Measurements from ENCODE around the gene PFKM.

PFKM gene

DNA sequence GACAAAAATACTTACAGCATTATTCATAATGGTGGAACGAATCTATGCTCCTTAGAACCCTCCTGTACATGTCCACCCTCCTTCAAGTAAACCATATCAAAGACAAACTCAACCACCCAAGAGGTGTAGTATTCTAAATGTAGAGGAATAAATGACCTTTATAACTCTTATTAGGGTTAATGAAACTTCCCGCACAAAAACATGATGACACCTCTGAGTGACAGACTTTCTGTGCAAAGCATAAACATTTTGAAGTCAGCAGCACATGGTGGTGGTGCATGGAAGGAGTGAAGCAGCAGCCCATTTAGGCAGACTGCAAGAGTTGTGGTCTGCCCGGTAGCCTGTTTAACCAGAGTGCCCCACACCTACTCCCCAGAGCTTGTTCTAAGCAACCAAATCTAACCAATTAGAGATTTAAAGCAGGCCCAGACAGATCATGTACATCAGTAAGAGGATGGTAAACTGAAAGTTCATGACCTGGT is 38.8 kb downstream of the PFKM start:
- no peak for DNase-seq

DNA sequence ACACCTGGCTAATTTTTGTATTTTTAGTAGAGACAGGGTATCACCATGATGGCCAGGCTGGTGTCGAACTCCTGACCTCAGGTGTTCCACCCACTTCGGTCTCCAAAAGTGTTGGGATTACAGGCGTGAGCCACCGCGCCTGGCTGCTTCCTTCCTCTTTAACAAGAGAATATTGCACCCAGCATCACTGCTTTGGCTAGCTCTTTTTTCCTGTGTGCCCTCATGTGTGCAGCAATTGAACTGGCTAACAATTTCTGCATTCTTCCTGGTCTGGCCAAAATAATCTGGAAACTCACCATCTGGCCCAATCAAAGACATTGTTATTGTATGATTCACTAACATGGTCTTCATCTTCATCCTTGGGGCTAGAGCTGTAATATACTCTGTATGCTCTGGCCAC is 40.9 kb downstream of the PFKM start:
- DNase-seq = no peak

- no peak for DNase-seq
These were observed 41.6 kb downstream of the PFKM start for GRCh38 chr12:48160807-48161206.

DNA sequence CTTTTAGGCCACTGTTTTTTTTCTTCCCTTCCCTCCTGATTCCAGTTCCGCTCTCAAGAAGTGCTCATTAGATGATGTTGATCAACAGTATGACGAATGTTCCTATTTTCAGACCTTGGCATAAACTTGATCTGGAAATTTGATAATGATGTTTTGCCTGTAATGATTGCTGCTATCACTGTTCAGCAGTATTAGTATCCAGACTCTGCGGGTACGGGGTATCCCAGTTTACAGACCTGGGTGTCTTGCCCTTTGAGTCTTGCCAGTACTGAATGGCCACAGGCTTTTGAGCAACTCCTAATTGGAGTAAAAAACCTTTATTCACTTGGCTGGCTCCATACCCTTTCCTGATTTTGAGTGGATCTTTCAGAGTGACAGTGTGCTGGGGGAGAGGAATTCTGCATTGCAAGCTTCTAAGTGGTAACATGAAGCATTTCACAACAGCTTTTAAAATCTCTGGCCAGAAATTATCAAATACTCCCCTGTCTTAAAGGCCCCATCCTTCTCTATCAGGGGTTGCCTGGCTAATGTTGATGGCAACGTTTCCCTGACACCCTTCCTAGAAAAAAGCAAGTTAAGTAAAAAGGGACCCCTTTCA is 44.1 kb downstream of the PFKM start:
- DNase-seq = no peak

- no peak for DNase-seq
These were observed 45.3 kb downstream of the PFKM start for GRCh38 chr12:48164451-48164850.

DNA sequence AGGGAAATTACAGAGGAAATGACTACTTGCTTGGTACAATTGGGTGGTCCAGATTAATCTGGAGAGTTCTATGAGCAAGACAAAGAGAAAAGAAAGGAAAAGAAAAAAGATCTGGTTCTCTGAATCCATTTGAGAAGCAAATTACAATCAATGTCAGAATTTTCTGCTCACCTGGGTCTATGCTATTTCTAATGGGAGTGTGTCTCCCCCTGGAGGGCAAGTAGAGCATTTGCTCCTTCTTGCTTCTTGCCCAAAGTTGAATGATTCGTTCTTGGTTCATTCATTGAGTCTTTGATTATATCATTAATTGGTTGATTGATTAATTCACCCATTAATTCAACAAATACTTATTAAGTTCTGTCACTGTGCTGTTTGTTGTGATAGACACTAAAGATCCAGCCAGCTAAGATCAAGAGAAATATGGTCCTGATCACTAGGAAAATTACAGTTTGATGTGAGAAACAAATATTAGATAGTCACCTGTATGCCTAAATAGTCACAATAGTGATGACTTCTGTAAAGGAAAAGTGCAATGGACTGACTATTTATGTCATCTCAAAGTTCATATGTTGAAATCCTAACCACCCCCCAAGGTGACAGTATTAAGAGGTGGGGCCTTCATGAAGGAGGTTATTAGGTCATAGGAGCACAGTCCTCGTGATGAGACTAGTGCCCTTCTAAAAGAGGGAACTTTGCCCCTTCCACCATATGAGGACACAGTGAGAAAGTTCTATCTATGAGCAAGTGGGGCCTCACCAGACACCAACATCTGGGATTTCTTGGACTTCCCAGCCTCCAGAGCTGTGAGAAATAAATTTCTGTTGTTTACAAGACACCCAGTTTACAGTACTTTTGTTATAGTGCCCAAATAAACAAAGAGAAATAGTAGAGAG is 46.2 kb downstream of the PFKM start:
- DNase-seq = peak; percentile 28 to 72

DNA sequence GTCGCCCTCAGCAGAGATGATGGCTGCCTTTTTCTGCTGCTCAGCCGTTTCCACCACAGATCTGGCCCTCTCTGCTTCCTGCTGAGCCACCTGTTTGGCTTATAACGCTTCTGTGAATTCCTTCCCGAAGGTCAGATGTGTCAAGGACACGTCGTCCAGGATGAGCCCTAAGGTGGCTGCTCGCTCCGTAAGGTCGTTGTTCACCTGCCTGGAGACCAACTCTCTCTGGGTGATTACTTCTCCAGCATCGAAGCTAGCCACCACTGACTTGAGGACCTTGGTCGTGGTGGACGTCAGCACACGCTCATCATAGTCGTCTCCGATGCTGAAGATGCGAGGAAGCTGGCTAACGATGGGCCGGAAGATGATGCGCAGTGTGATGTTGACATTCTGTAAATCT is 49.8 kb downstream of the PFKM start:
- no peak for DNase-seq

DNA sequence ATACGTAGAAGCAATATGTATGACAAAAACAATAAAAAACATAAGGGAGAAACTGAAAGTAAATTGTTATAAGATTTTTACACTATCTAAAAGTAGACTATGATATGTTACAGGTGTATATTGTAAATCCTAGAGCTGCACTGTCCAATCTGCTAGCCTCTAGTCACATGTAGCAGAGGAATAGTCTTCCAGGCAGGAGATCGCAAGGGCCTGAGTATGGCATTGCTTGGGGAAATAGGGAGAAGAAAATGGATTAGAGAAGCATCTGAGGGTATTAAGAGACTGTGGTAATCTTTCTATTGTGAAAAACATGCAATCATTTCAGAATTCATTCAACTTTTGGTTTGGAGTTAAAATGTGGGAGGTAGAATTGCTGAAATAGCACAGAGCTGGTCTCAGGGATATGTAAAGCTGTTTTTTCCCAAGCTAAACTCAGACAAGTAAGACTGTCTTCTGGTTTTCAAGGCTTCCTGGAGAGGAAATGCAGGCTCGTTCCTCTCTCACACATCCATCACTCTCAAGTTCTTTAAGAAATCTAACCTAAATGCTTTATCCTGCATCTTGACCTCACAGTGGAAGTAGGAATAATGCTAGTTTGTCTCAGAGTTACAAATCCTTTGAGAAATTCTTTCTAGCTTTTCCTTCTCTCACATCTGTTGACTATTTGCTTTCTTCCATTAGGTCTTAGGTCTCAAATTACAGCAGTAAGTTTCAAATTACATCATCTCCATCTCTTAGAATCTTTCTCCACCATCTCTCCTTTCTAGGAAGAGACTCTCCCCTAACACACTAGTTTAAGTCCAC is 56.7 kb downstream of the PFKM start:
- DNase-seq = no peak

DNA sequence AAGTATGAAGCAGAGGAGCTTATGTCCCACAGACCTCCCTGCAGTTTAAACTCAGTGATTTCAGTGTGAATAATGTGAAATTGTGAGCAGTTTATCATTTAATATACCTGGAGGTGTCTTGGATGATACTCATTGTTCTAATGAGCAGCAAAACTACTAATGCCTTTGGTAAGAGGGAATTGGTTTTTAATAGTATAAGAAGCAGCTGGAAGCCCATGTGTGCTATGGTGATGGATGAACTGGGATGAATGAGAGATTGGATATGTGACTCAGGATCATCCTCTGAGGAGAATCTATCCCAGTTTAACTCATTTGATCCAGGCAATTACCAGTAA is 57.2 kb downstream of the PFKM start:
- DNase-seq = no peak

DNA sequence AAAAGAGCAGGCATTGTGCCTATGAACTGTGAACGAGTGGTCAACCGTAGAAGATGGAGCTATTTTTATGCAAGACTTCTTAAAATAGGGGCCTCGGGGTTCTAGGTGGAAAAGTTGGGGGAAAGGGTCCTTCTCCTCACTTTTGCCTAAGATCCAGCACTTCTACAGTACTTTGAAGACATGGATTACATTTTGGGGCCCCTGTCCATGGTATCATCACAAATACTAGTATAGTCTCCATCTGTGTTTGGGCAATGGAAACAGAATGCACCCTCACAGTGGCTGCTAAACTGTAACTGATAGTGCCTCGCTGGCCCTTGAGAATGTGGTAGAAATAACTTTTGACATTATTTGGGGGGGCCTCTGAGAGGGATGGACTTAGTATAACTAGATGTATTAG is 58.8 kb downstream of the PFKM start:
- no peak for DNase-seq

DNA sequence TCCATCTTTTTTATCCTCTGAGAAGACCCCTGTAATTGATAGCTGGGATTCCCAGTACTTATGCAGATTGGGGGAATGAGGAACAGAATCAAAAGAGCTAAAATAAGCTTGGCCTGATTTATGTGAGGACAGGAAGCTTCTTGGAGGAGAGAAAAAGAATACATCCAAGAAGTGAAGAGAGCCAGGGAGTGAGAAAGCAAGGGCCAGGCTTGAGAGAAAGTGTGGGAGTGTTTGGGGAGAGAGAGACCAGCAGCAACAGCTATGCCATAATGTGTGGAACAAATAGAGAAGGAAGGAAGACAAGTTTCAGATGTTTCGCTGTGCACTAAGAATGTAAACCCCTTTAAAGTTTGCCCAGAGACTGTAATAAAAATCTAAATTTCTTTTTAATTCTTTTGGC is 60.3 kb downstream of the PFKM start:
- no peak for DNase-seq

GRCh38 chr12:48180424-48180823 is 61.3 kb downstream of the PFKM start:
- DNase-seq = no peak

GRCh38 chr12:48180857-48181495 is 61.8 kb downstream of the PFKM start:
- no peak for DNase-seq

DNA sequence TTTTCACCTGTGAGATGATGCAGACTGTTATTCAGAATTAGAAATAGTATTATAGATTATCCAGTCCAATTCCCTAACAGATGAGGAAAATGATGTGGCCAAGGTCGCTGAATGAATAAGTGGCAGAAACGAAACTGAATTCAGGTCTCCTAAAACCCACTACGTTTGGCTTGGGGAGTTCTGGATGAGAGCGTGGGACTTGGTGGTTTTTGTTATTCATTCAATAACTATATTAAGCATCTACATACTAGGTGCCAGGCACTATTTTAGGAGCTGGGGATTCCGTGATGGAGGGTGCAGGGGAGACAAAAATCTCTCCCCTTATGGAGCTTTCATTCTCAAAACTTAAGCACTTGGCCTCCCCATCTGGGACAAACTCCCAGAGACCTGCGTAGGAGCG is 63.5 kb downstream of the PFKM start:
- no peak for DNase-seq

DNA sequence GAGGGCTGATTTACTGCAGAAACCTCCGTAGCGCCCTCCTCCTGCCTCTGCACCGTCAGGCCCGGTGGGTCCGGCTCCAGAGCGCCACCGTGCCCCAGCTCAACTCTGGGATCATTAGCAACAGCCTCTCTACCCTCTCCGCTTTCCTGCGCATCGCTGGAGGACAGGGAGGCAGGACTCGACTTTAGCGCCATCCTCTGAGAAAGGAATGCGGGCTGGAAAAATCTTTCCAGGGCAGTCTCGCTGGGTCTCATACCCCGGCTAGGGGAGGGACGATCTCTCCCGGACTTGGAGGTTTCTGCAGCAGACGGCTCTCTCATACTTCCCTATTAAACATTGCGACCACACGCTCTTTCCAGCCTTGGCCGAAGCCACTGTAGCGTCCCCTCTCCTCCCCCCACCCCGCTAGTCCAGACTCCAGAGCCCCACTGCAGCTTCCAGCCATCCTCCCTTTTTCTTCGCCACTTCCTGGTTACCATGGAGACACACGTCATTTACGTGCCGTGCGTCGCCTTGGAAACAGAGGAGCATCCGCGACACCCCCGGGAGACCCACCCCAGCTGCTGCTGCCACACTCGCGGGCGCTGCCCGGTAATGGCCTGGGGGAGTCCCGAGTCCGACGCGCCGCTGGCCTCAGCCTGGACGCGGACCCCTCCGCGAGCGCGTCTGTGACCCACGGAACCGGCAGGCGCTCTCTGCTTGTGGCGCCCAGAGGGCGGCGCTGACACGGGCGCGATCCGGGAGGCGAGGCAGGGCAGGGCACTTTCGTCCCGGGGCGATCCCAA is 64.1 kb downstream of the PFKM start, which contains the start of gene CCDC184:
CCDC184 (plus strand) TSS at position 554 of the 785 bp plus-strand sequence. CDS start 479 bp downstream, outside the sequence.
- DNase-seq = peak; percentile 29 to 63

- peak in 1 of 2 experiments; percentile 34 for DNase-seq
These were observed 64.8 kb downstream of the PFKM start for GRCh38 chr12:48183876-48184548.

GRCh38 chr12:48184549-48184922 is 65.4 kb downstream of the PFKM start:
- DNase-seq = no peak

DNA sequence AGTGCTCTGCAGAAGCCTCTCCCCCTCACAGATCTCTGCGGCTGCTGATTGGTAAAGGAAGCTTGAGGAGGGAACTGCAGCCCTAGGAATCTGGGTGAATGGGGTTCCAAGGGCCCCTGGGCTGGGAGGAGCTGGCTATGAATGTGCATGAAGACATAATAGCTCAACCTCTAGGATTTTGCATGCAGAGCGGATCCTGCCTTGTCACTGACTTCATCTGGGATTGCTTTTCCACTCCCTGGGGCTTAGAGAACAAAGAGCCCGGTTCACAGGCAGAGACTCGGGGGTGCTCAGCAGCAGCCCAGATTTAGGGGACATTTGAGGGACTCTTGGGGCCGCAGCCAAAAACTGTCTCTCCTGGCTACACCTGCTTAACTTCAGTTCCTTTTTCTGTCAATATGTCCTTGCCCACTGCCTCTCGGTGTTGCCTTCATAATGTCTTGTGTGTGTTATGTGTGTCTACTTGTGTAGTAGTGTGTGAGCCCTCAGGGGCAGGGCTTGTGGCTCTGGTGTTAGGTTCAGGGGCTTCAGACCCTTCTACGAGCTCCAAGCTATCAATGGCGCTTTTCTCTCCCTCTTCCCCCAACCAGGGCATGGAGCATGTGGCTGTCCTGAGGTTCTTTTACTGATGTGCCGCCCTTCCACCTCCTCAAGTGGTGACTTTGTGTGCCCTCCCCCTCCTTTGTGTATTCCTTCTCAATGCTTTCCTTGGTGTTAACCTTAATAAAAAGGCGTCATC is 66.2 kb downstream of the PFKM start:
- DNase-seq = peak in 1 of 2 experiments; percentile 10

GRCh38 chr12:48187916-48188695 is 68.9 kb downstream of the PFKM start:
- no peak for DNase-seq

Data from NCI-H526 (cell line).